DOHH2 (cell line): ENCODE measurements around the gene RIMBP2.

ENCODE experiments used
- H3F3A ChIP-seq: fragments of 200-600 bp; sonication (generic), shearing (Covaris generic); 2 replicates; pipeline ENCODE4 v1.6.0; 2016; ENCODE audit warnings: antibody characterized with exemption, mild to moderate bottlenecking; ENCODE audit not compliant: control insufficient read depth, insufficient read depth
- H3K27ac ChIP-seq: fragments of 200-600 bp; sonication (generic); 2 replicates; pipeline ENCODE4 v1.5.1; 2014; ENCODE audit warnings: low read depth, mild to moderate bottlenecking, low read length, moderate library complexity
- H3K27me3 ChIP-seq: fragments of 200-600 bp; sonication (generic); 2 replicates; pipeline ENCODE4 v1.6.1; 2014; ENCODE audit warnings: mild to moderate bottlenecking, low read length, mixed read lengths; ENCODE audit not compliant: control insufficient read depth
- H3K36me3 ChIP-seq: fragments of 200-600 bp; sonication (generic); 2 replicates; pipeline ENCODE4 v1.6.1; 2014; ENCODE audit warnings: mild to moderate bottlenecking, low read length, moderate library complexity, mixed read lengths; ENCODE audit not compliant: control insufficient read depth
- H3K4me1 ChIP-seq: fragments of 200-600 bp; sonication (generic); 2 replicates; pipeline ENCODE4 v1.6.1; 2014; ENCODE audit warnings: mild to moderate bottlenecking, low read length, mixed read lengths; ENCODE audit not compliant: control insufficient read depth
- H3K4me2 ChIP-seq: fragments of 200-600 bp; sonication (generic); 2 replicates; pipeline ENCODE4 v1.6.0; 2014; ENCODE audit warnings: mild to moderate bottlenecking, low read length, moderate library complexity
- H3K4me3 ChIP-seq: fragments of 200-600 bp; sonication (generic); 2 replicates; pipeline ENCODE4 v1.5.1; 2014; ENCODE audit warnings: mild to moderate bottlenecking, low read length, mixed read lengths
- H3K79me2 ChIP-seq: fragments of 200-600 bp; sonication (generic); 2 replicates; pipeline ENCODE4 v1.6.1; 2014; ENCODE audit warnings: mild to moderate bottlenecking, low read length, mixed read lengths; ENCODE audit not compliant: control insufficient read depth
- H3K9me2 ChIP-seq: fragments of 200-600 bp; sonication (generic); replicated peaks from 2 replicates; pipeline ENCODE4 v1.6.1; 2014; ENCODE audit warnings: mild to moderate bottlenecking, low read length, mixed read lengths; ENCODE audit not compliant: control insufficient read depth
- H3K9me3 ChIP-seq: fragments of 200-600 bp; sonication (generic); 2 replicates; pipeline ENCODE4 v1.6.1; 2014; ENCODE audit warnings: antibody characterized with exemption, low read length, mixed read lengths; ENCODE audit not compliant: control insufficient read depth, insufficient read depth
- H4K20me1 ChIP-seq: fragments of 200-600 bp; sonication (generic); 2 replicates; pipeline ENCODE4 v1.6.0; 2014; ENCODE audit warnings: low read depth, mild to moderate bottlenecking, antibody characterized with exemption, low read length, moderate library complexity; ENCODE audit not compliant: control insufficient read depth, insufficient read depth
- CTCF ChIP-seq: fragments of 200-600 bp; sonication (generic); IDR thresholded peaks from one replicate; pipeline ENCODE4 v1.5.1; 2014; ENCODE audit warnings: antibody characterized with exemption, mild to moderate bottlenecking, low read depth, low read length; ENCODE audit not compliant: poor library complexity, severe bottlenecking
- EZH2phosphoT487 ChIP-seq: fragments of 200-600 bp; sonication (generic); IDR thresholded peaks from 2 replicates; pipeline ENCODE4 v1.6.1; 2017; ENCODE audit warnings: borderline replicate concordance, mild to moderate bottlenecking, antibody characterized with exemption, low read length, moderate library complexity, mixed read lengths

RIMBP2 gene

GRCh38 chr12:130611026-130611905, 104.8 kb downstream of the RIMBP2 start:
- Histone ChIP-seq H3K4me3 (no peak overlapping the region), H3K9me2 (no peaks in the 10 kb centered on the region), H3F3A (no peaks in the 10 kb centered on the region), H3K9me3 (no peaks in the 10 kb centered on the region), H3K4me2 (no peak overlapping the region), H4K20me1 (no peaks in the 10 kb centered on the region), H3K36me3 (no peaks in the 10 kb centered on the region), H3K4me1 (no peaks in the 10 kb centered on the region), H3K79me2 (no peaks in the 10 kb centered on the region), H3K27ac (no peak overlapping the region), H3K27me3 (no peaks in the 10 kb centered on the region)
- TF ChIP-seq CTCF (no peak), EZH2phosphoT487 (no peak)

DNA sequence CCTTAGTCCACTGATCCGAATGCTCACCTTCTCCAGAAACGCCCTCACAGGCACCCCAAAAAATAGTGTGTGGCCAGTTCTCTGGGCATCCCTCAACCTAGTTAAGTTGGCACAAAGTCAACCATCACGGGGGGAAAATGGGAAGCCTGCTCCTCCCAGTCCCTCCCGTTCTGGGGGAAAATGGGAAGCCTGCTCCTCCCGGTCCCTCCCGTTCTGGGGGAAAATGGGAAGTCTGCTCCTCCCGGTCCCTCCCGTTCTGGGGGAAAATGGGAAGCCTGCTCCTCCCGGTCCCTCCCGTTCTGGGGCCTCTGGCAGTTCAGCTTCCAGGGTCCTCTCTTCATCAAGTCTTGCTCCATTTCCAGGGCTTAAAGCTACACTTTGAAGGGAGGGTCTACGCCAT, 106.1 kb downstream of the RIMBP2 start:
- Histone ChIP-seq H3K4me3 (no peak overlapping the region), H3K27ac (no peak overlapping the region), H3K36me3 (no peaks in the 10 kb centered on the region), H3F3A (no peaks in the 10 kb centered on the region), H4K20me1 (no peaks in the 10 kb centered on the region), H3K4me2 (no peak overlapping the region), H3K27me3 (no peaks in the 10 kb centered on the region), H3K9me2 (no peaks in the 10 kb centered on the region), H3K79me2 (no peaks in the 10 kb centered on the region), H3K9me3 (no peaks in the 10 kb centered on the region), H3K4me1 (no peaks in the 10 kb centered on the region)
- TF ChIP-seq CTCF: no peak
- TF ChIP-seq EZH2phosphoT487: no peak

DNA sequence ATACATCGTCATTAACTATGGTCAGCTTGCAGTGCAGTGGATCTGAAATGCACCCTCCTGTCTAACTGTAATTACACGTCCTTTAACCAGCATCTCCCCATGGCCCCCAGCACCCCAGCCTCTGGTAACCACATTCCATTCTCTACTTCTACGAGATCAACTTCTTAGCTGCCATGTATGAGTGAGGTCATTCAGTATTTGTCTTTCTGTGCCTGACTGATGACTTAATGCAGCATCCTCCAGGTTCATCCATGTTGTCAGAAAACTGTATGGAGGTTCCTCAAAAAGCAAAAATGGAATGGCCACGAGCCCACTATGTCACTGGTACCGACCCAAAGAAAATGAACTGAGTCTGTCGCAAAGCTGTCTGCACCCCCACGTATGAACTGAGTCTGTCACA, 107.3 kb downstream of the RIMBP2 start:
- H3F3A ChIP-seq: no peaks in the 10 kb centered on the region
- H3K36me3 ChIP-seq: no peaks in the 10 kb centered on the region
- H3K79me2 ChIP-seq: no peaks in the 10 kb centered on the region
- H3K9me2 ChIP-seq: no peaks in the 10 kb centered on the region
- no peaks in the 10 kb centered on the region for H3K9me3 ChIP-seq
- TF ChIP-seq CTCF (no peak), EZH2phosphoT487 (no peak)
- no peaks in the 10 kb centered on the region for H4K20me1 ChIP-seq
- H3K4me2 ChIP-seq: no peak overlapping the region
- H3K4me3 ChIP-seq: no peak overlapping the region
- H3K27me3 ChIP-seq: no peaks in the 10 kb centered on the region
- H3K27ac ChIP-seq: no peak overlapping the region
- no peaks in the 10 kb centered on the region for H3K4me1 ChIP-seq
